ENCODE measurements around the gene FREY1. TPM values are rescaled to one million over a fixed set of nuclear protein-coding genes. Genes with fewer than 3 reads are reported as not detected.

FREY1 gene
- total and polyA plus RNA-seq, 2 of the 8 experiments (the other 6 are each of a cell fraction or from before 2014, with no cell fraction given), result 0.32 to 1.1 TPM

GRCh38 chr11:45885921-45886721 is 20.9 kb downstream of the FREY1 start (continued):
- no peak for TF ChIP-seq HDAC2 (IDR thresholded peaks at IDR 0.05; ENCODE audit: borderline replicate concordance in 1 of 2, low read depth in 2 of 2, low read length in 2 of 2)
- TF ChIP-seq TAF7 (optimal IDR thresholded peaks at IDR 0.05; ENCODE audit: borderline replicate concordance, low read depth, low read length), result peak; percentile 3
- no peak for TF ChIP-seq SP1 (IDR thresholded peaks at IDR 0.05; ENCODE audit: low read depth, low read length)
- no peak for TF ChIP-seq CTBP2 (IDR thresholded peaks at IDR 0.05; ENCODE audit: borderline replicate concordance, insufficient read depth, insufficient read length, low read length)
- TF ChIP-seq BACH1 (IDR thresholded peaks at IDR 0.05; ENCODE audit: low read length), result no peak
- TF ChIP-seq MAFK (IDR thresholded peaks at IDR 0.05; ENCODE audit: low read depth, low read length), result no peak
- TF ChIP-seq CHD7 (IDR thresholded peaks at IDR 0.05; ENCODE audit: insufficient replicate concordance, low read length), result no peak
- no peak for TF ChIP-seq E2F6 (IDR thresholded peaks at IDR 0.05)
- TF ChIP-seq CHD2 (IDR thresholded peaks at IDR 0.05; ENCODE audit: low read length), result no peak
